RWPE1 (cell line): ENCODE measurements around the gene RNF40.

Experiments used
- CTCF ChIA-PET: fragments of 350-600 bp; sonication (Branson Sonifier 250); formaldehyde crosslinking; extraction: SDS; loops from one replicate; lab custom pipeline; 2021; lab: Yijun Ruan, JAX
- POLR2A ChIA-PET: fragments of 400-600 bp; formaldehyde crosslinking; extraction: SDS; loops from one replicate; lab custom pipeline; 2020; ENCODE audit warnings: antibody characterized with exemption; ENCODE audit not compliant: low non-redundant PET; lab: Yijun Ruan, JAX
- DNase-seq: peaks from one replicate; pipeline ENCODE4 v3.0.0; 2012; ENCODE audit warnings: low spot score
- H3K27ac ChIP-seq: fragments of 450-650 bp; 2 replicates; pipeline ENCODE4 v1.5.1; 2017
- TF ChIP-seq, protein P1 (sequence below): fragments of 450-650 bp; conservative IDR thresholded peaks from 2 replicates; pipeline ENCODE4 v1.5.1; 2017; ENCODE audit warnings: low read depth, mild to moderate bottlenecking

RNF40 gene

DNA sequence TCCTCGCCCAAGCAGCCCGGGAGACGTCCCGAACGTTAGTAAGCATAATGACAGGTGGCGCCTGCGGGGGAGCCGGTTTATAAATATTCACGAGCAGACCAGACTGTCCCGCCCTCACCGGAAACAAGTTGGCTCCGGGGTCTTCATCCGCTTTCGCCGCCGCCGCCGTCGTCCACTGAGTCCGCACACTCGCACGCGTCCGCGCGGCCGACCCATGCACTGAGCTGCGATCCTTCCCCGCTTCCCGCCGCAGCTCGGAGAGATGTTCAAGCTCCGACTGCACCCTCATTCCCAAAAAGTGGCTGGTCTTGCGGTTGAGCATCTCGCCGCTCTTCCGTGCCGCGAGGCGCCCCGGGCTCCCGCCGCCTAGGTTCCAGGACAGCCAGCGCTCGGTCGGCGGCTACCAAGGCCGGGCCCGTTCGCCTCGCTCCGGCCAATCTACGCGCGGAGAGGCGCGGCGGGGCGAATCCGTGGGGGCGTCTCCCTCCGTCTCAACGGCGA, 645 bp upstream of the RNF40 start:
- ChIA-PET POLR2A (interaction anchor here (0.8 kb wide), 1 partner anchor 13 kb away, joined by 3 read pairs; the partner anchor contains the start of gene PHKG2), CTCF (no interaction called here)
- peak overlapping the region; percentile 83 for H3K27ac ChIP-seq
- DNase-seq: peak; percentile 30
- TF ChIP-seq, protein P1, sequence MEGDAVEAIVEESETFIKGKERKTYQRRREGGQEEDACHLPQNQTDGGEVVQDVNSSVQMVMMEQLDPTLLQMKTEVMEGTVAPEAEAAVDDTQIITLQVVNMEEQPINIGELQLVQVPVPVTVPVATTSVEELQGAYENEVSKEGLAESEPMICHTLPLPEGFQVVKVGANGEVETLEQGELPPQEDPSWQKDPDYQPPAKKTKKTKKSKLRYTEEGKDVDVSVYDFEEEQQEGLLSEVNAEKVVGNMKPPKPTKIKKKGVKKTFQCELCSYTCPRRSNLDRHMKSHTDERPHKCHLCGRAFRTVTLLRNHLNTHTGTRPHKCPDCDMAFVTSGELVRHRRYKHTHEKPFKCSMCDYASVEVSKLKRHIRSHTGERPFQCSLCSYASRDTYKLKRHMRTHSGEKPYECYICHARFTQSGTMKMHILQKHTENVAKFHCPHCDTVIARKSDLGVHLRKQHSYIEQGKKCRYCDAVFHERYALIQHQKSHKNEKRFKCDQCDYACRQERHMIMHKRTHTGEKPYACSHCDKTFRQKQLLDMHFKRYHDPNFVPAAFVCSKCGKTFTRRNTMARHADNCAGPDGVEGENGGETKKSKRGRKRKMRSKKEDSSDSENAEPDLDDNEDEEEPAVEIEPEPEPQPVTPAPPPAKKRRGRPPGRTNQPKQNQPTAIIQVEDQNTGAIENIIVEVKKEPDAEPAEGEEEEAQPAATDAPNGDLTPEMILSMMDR: no peak

DNA sequence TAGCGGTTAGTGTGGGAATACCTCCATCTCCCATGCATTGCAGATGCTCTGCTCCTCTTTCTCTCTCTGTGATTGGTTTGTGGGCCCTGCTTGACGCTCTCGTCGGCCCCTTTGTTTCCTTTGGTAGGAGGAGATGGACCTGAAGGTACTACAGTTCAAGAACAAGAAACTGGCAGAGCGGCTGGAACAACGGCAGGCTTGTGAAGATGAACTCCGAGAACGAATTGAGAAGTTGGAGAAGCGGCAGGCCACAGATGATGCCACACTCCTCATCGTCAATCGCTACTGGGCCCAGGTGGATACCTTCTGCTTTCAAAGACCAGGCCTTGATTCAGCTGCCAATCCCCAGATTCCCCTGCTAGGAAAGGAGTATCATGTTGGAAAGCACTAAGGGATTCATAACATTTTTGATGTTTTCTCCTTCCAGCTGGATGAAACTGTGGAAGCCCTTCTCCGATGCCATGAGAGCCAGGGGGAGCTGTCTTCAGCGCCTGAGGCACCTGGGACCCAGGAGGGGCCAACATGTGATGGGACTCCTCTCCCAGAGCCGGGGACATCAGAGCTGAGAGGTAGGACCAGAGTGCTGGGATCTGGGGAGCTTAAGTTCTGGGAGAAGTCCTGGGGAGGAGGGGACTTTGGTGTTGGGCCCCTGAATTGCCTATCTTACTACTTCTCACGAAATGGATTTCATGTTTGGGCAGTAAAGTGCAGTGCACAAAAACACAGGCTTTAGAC, 1.0 kb downstream of the RNF40 start:
- POLR2A ChIA-PET: no interaction called here
- TF ChIP-seq, protein P1: no peak

DNA sequence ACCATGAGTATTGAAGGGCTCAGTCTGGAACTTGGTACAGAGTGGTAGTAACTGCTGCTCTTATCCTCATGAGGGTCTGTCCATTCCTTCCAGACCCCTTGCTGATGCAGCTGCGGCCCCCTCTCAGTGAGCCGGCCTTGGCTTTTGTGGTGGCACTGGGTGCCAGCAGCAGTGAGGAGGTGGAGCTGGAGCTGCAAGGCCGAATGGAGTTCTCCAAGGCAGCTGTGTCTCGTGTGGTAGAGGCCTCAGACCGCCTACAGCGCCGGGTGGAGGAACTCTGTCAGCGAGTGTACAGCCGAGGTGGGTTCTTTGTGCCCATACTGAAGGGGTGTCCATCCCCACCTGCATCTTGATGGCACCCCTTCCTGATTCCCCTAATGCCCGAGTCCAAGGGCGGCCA, 2.0 kb downstream of the RNF40 start:
- ChIA-PET CTCF (no interaction called here), POLR2A (interaction anchor here (1.3 kb wide), 1 partner anchor 11 kb away, joined by 7 read pairs; no protein-coding TSS in a partner anchor)
- TF ChIP-seq, protein P1: no peak
- DNase-seq: no peak
- H3K27ac ChIP-seq: no peak overlapping the region

More for the DNA sequence above, 1.0 kb downstream of the RNF40 start:
- CTCF ChIA-PET: no interaction called here
- no peak for DNase-seq
- peak overlapping the region; percentile 83 for H3K27ac ChIP-seq

DNA sequence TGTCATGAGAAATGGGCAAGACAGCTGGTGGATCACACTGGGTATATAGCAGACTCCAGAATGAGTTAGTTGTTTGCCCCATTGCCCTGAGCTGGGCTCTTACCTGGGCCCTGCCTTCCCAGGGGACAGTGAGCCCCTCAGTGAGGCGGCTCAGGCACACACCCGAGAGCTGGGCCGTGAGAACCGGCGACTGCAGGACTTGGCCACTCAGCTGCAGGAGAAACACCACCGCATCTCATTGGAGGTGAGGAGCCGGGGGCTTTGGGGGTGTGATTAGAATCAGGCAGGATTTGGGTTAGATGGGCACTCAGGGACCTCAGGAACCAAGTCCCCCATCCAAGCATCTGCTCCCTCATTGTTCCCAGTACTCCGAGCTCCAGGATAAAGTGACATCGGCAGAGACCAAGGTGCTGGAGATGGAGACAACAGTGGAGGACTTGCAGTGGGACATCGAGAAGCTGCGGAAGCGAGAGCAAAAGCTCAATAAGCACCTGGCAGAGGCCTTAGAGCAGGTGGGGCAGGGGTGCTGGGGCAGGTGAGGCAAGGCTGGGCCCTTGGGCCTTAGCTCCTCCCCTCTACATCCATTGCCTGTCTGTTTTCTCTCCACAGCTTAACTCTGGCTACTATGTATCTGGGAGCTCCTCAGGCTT, 2.8 kb downstream of the RNF40 start:
- POLR2A ChIA-PET: interaction anchor here (1.3 kb wide), 1 partner anchor 10 kb away, joined by 7 read pairs; no protein-coding TSS in a partner anchor
- no peak for DNase-seq
- TF ChIP-seq, protein P1: no peak
- 0 out of 2 replicates have a peak overlapping the region, but pooled peaks have one; percentile 1 for H3K27ac ChIP-seq
- CTCF ChIA-PET: no interaction called here

DNA sequence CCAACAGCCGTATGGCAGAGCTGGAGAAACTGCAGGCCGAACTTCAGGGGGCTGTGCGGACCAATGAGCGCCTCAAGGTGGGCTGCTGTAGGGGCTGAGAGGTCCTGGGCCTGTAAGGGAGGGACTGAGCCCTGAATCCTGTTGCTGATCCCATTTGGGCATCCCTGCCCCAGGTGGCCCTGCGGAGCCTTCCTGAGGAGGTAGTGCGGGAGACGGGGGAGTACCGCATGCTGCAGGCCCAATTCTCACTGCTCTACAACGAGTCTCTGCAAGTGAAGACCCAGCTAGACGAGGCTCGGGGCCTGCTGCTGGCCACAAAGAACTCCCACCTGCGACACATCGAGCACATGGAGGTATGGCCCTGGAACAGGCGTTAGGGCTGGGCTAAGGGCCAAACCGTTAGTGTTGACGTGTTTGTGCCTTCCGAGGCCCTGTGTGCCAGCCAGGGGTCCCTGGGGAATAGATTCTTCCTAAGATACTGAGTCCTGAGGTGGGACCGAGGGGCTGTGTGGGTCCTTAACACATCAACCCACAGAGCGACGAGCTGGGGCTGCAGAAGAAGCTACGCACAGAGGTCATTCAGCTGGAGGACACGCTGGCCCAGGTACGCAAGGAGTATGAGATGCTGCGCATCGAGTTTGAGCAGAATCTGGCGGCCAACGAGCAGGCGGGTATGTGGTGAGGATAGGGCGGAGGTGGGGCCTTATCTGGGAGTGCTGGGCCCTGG, 4.2 kb downstream of the RNF40 start:
- DNase-seq: no peak
- POLR2A ChIA-PET: interaction anchor here (0.6 kb wide), 1 partner anchor 620 kb away, joined by 3 read pairs; no protein-coding TSS in a partner anchor
- CTCF ChIA-PET: no interaction called here
- TF ChIP-seq, protein P1: no peak
- H3K27ac ChIP-seq: no peak overlapping the region

DNA sequence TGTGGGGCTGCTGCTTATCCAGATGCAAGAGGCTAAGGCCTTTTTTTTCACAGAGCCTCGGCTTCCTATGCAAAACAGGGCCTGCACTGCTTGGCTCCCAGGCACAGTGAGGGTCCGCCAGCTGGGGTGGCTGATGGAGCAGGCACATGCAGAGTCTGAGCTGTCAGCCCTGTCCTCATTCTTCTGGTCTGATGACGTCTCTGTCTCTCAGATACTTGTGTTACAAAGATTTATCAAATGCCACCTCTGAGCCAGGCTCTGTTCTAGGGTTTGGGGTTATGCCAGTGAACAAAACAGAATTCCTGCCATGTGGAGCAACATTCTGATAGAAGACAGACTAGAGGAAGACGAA, 4.8 kb downstream of the RNF40 start:
- POLR2A ChIA-PET: no interaction called here
- CTCF ChIA-PET: no interaction called here
- DNase-seq: no peak
- no peak overlapping the region for H3K27ac ChIP-seq
- TF ChIP-seq, protein P1: no peak
